GM18507 (cell line): ENCODE data around the gene TNRC18.
"Not testable (repeated sequence)": the region's sequence is repeated elsewhere in the genome, so short reads cannot be mapped to it uniquely, and the experiment has no call there.

Experiments used
- DNase-seq: peaks from one replicate; pipeline ENCODE4 v3.0.0; 2011; ENCODE audit warnings: low read depth; ENCODE audit not compliant: insufficient read length; ENCODE audit errors: extremely low spot score
- FAIRE-seq: peaks from 2 replicates; lab custom pipeline; 2011; peaks lifted over from hg19 to GRCh38; lab: Jason Lieb, UNC

TNRC18 gene

GRCh38 chr7:5423306-5423975 is at the start of gene TNRC18:
TNRC18 (minus strand) TSS chr7:5423834; CDS start chr7:5421246, 2,588 bp downstream.
- DNase-seq (no peak), FAIRE-seq (no peak)

- FAIRE-seq (no peak), DNase-seq (no peak)
These were observed 49.0 kb upstream of the TNRC18 start for GRCh38 chr7:5472432-5473315.

- FAIRE-seq, DNase-seq: not testable (repeated sequence)
These were observed 48.0 kb upstream of the TNRC18 start for GRCh38 chr7:5471623-5472022.

GRCh38 chr7:5470816-5471215 is 47.2 kb upstream of the TNRC18 start:
- DNase-seq (no peak), FAIRE-seq (no peak)

- FAIRE-seq (no peak), DNase-seq (no peak)
These were observed 46.5 kb upstream of the TNRC18 start for GRCh38 chr7:5470167-5470532.

- DNase-seq (no peak), FAIRE-seq (no peak)
These were observed 45.9 kb upstream of the TNRC18 start for GRCh38 chr7:5469375-5470166.

GRCh38 chr7:5467645-5468044 is 44.0 kb upstream of the TNRC18 start:
- FAIRE-seq (no peak), DNase-seq (no peak)

GRCh38 chr7:5466551-5466950 is 42.9 kb upstream of the TNRC18 start:
- FAIRE-seq, result no peak
- DNase-seq, result no peak

- no peak for FAIRE-seq
These were observed 39.4 kb upstream of the TNRC18 start for GRCh38 chr7:5463031-5463430.

GRCh38 chr7:5462216-5462615 is 38.6 kb upstream of the TNRC18 start:
- DNase-seq, result no peak

More at GRCh38 chr7:5463031-5463430, 39.4 kb upstream of the TNRC18 start:
- no peak for DNase-seq

GRCh38 chr7:5458921-5459480 is 35.4 kb upstream of the TNRC18 start:
- no peak for FAIRE-seq
- DNase-seq, result no peak

More at GRCh38 chr7:5462216-5462615, 38.6 kb upstream of the TNRC18 start:
- FAIRE-seq, result no peak

GRCh38 chr7:5457245-5457735 is 33.7 kb upstream of the TNRC18 start:
- no peak for FAIRE-seq
- no peak for DNase-seq

- no peak for DNase-seq
- FAIRE-seq, result no peak
These were observed 32.8 kb upstream of the TNRC18 start for GRCh38 chr7:5456409-5456808.

- DNase-seq (no peak), FAIRE-seq (no peak)
These were observed 32.1 kb upstream of the TNRC18 start for GRCh38 chr7:5455581-5456219.

GRCh38 chr7:5455175-5455574 is 31.5 kb upstream of the TNRC18 start:
- FAIRE-seq (no peak), DNase-seq (no peak)

GRCh38 chr7:5454485-5454884 is 30.9 kb upstream of the TNRC18 start:
- DNase-seq, result no peak
- FAIRE-seq, result no peak

GRCh38 chr7:5453566-5454075 is 30.0 kb upstream of the TNRC18 start:
- FAIRE-seq (no peak), DNase-seq (no peak)

- DNase-seq (no peak), FAIRE-seq (no peak)
These were observed 29.4 kb upstream of the TNRC18 start for GRCh38 chr7:5452937-5453540.
